WI38 (cell line): Measurements from ENCODE around the gene TCF12.

Experiments
- H3K4me3 ChIP-seq: 2 replicates; pipeline ENCODE4 v1.5.1; 2011; ENCODE audit warnings: low read depth, mild to moderate bottlenecking, control low read depth, low read length
- TF ChIP-seq, protein P1 (sequence below): IDR thresholded peaks from 2 replicates; pipeline ENCODE4 v1.5.1; 2012; ENCODE audit warnings: low read depth, mild to moderate bottlenecking, control low read depth, low read length

The TCF12 gene

DNA sequence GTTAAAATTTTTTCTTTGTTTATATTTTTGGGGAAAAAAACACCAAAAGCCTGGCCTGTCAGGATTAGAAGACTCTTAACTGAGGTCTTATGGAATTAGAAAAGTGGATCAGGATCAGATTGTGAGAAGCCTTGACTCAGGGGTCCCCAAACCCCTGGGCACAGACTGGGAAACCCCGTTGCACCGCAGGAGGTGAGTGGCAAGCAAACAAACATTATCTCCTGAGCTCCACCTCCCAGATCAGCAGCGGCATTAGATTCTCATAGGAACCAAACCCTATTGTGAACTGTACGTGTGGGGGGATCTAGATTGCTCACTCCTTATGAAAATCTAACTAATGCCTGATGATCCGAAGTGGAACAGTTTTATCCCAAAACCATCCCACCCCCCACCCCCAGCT, 117.2 kb downstream of the TCF12 start:
- H3K4me3 ChIP-seq = no peak overlapping the region

DNA sequence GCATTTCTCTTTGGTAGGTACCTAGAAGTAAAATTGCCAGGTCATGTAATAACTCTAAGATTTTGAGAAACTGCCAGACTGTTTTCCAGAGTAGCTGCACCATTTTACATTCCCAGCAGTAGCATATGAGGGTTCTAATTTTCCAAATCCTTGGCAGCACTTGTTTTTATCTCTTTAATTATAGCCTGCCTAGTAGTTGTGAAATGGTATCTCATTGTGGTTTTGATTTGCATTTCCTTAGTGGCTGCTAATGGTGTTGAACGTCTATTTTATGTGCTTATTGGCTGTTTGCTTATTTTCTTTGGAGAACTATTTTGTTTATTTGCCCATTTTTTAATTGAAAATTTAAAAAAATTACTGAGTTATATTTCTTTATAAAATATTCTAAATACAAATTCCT, 117.9 kb downstream of the TCF12 start:
- TF ChIP-seq, protein P1, sequence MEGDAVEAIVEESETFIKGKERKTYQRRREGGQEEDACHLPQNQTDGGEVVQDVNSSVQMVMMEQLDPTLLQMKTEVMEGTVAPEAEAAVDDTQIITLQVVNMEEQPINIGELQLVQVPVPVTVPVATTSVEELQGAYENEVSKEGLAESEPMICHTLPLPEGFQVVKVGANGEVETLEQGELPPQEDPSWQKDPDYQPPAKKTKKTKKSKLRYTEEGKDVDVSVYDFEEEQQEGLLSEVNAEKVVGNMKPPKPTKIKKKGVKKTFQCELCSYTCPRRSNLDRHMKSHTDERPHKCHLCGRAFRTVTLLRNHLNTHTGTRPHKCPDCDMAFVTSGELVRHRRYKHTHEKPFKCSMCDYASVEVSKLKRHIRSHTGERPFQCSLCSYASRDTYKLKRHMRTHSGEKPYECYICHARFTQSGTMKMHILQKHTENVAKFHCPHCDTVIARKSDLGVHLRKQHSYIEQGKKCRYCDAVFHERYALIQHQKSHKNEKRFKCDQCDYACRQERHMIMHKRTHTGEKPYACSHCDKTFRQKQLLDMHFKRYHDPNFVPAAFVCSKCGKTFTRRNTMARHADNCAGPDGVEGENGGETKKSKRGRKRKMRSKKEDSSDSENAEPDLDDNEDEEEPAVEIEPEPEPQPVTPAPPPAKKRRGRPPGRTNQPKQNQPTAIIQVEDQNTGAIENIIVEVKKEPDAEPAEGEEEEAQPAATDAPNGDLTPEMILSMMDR = no peak
- no peak overlapping the region for H3K4me3 ChIP-seq

More for the DNA sequence above, 117.2 kb downstream of the TCF12 start:
- TF ChIP-seq, protein P1 = no peak

DNA sequence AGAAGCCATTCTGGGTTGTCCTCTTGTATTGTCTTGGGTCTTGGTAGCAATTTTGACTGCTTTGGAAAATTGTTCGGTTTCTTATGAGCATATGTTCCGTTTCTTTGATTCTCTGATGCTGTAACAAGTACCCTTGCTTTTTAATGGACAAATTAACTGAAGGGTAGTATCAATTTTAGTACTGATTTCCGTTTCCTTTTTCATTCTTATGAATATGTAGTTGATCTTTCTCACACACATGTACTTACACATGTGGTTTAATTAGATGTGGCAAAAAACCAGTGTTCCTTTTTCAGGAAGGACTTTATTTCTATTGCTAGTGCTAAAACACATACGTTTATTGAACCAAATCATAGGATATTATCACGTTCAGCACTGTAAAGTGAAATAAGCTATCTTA, 119.1 kb downstream of the TCF12 start:
- H3K4me3 ChIP-seq = no peak overlapping the region
- TF ChIP-seq, protein P1 = no peak

DNA sequence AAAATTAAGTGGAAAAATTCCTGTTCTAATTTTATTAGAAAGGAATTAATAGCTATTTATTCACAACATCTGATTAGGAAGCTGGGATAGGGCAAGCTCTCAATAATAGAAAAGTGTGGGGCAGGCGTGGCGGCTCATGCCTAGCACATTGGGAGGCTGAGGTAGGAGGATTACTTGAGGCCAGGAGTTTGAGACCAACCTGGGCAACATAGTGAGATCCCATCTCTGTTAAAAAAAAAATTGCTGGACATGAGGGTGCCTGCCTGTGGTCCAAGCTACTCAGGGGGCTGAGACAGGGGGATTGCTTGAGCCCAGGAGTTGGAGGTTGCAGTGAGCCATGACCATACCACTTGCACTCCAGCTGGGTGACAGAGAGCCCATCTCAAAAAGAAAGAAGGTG, 119.6 kb downstream of the TCF12 start:
- TF ChIP-seq, protein P1 = no peak
- no peak overlapping the region for H3K4me3 ChIP-seq

DNA sequence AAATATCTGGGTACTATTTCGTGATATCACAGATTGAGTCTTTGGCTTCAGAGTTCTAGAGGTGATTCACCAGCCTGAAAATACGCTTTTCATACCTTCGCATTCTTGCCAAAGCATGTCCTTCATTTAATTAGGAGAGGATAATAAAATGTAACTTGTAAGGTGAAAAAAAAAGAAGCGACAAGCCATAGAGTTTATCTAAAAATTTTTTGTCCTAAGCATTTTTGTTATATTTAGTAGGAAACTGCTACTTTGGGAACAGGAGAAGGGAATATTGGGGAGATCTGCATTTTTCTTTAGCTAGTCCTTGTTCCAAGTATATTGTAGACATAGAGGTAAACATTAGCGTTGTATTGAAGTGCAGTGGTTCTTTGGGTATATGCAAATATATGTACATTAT, 120.1 kb downstream of the TCF12 start:
- no peak overlapping the region for H3K4me3 ChIP-seq
- TF ChIP-seq, protein P1 = no peak

DNA sequence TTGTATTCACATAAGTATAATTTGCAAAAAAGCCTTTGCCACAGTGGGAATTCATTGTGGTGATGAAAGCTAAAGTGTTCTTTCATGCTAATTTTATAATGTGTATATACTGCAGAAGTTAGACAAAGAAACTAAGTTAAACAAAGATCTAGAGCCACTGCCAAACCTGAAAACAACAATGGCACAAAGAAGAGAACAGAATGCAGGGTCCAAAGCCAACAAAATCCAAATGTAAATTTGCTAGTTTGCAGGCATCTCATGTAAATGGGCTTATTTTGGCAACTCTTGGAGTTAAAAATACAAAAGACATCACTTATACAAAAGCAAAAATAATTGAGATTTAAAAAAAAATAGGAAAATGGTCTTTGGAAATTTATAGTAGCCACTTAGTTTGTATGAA, 123.0 kb downstream of the TCF12 start:
- TF ChIP-seq, protein P1 = no peak
- H3K4me3 ChIP-seq = no peak overlapping the region

DNA sequence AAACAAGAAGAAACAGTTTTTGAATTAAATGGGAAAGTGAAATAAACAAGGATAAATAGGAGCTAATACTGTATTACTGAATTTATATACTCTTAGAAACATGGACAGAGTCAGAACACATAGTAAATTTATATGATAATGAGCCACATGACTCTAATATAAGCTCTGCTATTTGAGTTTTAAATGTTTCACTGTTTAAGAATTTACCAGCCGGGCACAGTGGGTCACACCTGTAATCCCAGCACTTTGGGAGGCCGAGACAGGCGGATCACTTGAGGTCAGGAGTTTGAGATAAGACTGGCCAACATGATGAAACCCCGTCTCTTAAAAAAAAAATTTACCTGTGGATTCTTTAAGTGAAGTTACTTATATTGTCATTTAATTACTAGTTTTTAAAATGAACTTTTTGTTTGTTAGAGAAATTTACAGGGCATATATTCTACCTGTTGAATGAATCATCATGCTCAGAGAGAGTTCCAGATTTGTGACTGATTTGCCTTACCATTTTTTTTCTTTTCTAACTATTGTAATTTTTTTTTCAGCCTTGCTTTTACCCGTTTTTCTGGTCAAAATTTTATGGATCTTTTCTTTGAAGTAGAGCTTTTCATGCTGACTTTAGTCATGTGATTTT, 125.7 kb downstream of the TCF12 start:
- TF ChIP-seq, protein P1 = no peak
- no peak overlapping the region for H3K4me3 ChIP-seq
